DMS 273 (cell line): ENCODE results near the gene ADAMTS9.

Experiments used
- DNase-seq: peaks from one replicate; lab custom pipeline; 2025; ENCODE audit not compliant: unreplicated experiment; lab: John Stamatoyannopoulos, UW

Gene ADAMTS9, protein sequence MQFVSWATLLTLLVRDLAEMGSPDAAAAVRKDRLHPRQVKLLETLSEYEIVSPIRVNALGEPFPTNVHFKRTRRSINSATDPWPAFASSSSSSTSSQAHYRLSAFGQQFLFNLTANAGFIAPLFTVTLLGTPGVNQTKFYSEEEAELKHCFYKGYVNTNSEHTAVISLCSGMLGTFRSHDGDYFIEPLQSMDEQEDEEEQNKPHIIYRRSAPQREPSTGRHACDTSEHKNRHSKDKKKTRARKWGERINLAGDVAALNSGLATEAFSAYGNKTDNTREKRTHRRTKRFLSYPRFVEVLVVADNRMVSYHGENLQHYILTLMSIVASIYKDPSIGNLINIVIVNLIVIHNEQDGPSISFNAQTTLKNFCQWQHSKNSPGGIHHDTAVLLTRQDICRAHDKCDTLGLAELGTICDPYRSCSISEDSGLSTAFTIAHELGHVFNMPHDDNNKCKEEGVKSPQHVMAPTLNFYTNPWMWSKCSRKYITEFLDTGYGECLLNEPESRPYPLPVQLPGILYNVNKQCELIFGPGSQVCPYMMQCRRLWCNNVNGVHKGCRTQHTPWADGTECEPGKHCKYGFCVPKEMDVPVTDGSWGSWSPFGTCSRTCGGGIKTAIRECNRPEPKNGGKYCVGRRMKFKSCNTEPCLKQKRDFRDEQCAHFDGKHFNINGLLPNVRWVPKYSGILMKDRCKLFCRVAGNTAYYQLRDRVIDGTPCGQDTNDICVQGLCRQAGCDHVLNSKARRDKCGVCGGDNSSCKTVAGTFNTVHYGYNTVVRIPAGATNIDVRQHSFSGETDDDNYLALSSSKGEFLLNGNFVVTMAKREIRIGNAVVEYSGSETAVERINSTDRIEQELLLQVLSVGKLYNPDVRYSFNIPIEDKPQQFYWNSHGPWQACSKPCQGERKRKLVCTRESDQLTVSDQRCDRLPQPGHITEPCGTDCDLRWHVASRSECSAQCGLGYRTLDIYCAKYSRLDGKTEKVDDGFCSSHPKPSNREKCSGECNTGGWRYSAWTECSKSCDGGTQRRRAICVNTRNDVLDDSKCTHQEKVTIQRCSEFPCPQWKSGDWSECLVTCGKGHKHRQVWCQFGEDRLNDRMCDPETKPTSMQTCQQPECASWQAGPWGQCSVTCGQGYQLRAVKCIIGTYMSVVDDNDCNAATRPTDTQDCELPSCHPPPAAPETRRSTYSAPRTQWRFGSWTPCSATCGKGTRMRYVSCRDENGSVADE (N-terminal part only)

GRCh38 chr3:64687781-64688604 is at the start of gene ADAMTS9:
Gene ADAMTS9 (minus strand): TSS chr3:64688000. CDS start chr3:64687657, 343 bp downstream.
- peak; percentile 76 for DNase-seq

GRCh38 chr3:64732576-64732975 is 44.8 kb upstream of the ADAMTS9 start:
- no peak for DNase-seq

DNA sequence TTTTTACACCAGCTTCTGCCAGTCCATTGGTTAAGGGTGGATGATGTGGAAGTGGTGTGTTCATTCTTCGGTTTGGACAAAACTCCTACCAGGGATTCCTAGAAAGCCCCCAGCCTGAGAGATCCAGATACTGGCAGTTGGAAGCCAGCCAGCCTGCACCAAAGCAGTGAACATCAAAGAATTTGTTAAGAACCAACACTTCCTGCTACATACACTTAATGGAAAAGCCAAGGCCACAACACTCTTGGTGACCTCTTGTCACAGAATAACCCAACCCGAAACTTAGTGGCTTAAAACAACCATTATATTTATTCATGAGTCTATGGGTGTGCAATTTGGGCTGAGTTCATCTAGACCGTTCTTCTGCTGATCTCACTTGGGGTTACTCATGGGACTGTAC is 42.9 kb upstream of the ADAMTS9 start:
- DNase-seq, result no peak

- DNase-seq, result no peak
Observed at GRCh38 chr3:64728994-64729393, 41.2 kb upstream of the ADAMTS9 start.

GRCh38 chr3:64728428-64728827 is 40.6 kb upstream of the ADAMTS9 start:
- no peak for DNase-seq

DNA sequence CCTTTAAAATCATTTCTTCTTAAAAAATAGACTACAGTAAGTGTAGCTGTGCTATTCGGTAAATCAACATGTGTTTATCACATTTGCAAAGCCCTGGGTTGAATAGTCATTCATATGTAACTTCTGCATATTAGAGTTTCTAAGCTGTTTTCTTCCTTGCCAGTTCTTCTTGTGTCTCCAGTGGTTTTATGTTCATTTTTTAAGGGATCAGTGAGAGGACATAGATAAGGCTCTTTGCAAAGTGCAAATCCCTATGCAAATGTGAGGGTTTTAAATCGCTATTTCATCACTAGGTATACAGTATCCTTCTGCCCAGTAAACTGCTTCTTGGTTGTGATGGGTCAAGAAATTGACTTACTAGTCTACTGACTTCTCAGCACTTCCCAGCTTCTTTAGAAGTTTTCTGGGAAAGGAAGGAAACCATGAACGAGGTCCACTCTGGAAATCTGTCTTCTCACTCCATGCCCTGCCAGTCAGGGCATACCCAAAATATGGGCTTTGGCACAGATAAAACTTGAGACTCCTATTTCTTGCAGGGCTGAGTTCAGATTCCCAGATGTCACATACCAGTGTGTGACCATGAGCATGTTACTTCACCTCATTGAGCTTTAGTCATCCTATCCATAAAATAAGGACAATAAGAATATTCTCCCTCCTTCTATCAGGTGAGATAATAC is 38.8 kb upstream of the ADAMTS9 start:
- no peak for DNase-seq

GRCh38 chr3:64718976-64719375 is 31.2 kb upstream of the ADAMTS9 start:
- no peak for DNase-seq

DNA sequence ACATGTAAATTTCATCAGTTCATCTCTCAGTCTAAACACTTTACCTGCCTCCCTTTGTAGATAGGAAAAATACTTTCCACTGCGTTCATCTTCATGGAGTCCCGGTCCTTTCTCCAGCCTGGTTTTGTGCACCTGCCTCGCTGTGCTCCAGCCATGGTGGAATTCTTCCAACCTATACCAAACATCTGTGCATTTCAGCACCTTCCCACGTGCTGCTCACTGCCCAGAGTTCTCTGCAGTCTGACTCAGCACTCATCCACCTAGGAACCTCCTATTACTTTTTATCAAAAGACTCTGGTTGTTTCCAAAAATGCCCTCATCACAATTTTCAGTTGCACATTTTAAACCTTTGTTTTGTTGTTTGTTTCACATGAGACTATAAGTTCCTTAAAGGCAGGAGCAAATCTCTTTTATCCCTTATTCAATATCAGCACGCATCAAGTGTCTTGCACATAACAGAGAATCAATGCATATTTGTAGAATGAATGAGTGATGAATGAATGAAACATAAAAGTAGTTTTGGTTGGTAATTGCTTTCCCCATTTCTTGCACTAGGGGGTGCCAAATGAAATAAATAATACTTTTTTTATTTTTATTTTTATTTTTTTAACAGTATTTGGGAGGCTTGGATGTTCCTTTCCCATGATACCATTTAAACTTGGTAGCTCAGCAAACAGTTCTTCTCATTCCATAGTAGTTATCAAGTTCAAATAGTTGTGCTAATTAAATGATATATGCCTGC is 30.2 kb upstream of the ADAMTS9 start:
- no peak for DNase-seq

- DNase-seq, result no peak
Observed at GRCh38 chr3:64717411-64717810, 29.6 kb upstream of the ADAMTS9 start.

GRCh38 chr3:64716110-64716710 is 28.4 kb upstream of the ADAMTS9 start:
- DNase-seq, result no peak

- no peak for DNase-seq
Observed at GRCh38 chr3:64715211-64715982, 27.6 kb upstream of the ADAMTS9 start.

DNA sequence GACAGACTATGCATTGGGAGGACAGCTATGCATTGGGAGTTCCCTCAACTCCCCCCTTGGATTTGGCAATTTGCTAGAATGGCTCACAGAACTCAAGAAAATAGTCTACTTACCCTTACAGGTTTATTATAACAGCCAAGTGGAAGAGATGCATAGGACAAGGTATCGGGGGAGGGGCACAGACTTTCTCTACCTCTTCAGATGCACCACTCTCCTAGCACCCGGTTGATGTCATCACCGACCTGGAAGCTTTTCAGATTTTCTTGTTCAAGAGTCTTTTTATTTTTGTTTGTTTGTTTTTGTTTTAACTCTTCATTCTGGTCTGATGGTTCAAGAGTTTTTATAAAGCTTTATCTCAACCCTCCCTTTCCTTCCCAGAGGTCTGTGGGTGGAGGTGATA is 20.7 kb upstream of the ADAMTS9 start:
- no peak for DNase-seq

DNA sequence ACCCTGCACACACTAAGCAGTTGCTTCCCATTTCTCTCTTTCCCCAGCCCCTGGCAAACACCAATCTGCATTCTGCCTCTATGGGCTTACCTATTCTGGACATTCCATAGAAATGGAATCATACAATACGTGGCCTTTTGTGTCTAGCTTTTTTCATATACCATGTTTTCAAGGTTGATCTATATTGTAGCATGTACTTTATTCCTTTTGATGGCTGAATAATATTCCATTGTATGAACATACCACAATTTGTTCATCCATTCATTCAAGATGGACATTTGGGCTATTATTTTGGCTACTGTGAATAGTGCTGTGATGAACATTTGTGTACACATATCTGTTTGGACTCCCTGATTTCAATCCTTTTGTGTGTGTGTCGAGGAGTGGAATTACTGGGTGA is 18.1 kb upstream of the ADAMTS9 start:
- DNase-seq, result no peak

DNA sequence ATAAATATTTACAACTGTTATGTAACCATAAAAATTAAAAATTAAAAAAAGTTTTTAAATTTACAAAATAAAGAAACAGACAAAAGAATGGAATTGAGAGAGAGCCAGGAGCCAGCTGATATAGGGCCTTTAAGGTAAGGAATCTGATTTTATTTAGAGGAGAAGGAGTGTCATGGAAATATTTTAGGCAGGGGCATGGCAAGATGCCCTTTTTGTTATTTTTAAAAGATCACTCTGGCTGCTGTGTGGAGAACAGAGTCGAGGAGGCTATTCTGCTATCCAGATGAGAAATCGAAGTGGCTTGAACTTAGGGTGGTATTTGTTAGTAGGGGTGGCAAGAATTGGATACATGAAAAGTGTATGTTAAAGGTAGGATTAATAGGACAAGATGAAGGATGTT is 9.1 kb upstream of the ADAMTS9 start:
- DNase-seq, result no peak

DNA sequence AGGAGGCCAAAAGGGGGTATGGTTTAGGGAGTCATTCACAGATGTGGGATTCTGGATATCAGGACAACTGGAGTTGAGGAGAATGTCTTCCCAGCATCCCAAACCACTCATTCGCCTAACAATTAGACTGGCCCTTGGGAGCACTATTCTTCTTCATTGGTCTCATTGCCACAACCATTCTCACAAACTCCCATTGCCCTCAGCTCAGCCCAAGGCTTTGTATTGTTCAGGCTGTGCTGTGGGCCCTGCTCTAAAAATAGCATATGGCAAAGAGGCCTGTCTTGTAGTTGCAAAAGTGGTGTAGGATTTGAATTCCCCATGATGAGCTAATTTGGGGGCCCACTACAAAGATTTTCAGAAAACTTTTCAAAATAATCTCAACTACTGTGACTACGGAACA is 6.3 kb upstream of the ADAMTS9 start:
- DNase-seq, result no peak

DNA sequence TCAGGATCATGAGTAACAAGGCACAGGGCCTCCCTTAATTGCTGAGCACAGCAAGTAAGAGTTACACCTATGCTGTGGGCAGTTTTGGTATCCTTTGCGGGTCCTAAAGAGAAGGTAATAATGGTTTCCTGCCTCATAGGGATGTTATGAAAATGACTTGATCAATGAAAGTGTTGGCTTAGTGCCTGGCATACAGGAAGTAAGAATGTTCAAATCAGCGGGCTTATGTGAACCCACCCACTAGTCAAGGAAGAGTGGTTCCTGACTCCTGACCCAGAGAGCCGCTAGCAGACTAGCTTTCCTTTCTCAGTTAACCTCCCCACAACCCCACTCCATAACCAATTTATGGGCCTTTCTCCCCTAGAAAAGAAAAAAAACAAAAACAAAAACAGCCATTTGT is 5.2 kb upstream of the ADAMTS9 start:
- DNase-seq, result no peak

DNA sequence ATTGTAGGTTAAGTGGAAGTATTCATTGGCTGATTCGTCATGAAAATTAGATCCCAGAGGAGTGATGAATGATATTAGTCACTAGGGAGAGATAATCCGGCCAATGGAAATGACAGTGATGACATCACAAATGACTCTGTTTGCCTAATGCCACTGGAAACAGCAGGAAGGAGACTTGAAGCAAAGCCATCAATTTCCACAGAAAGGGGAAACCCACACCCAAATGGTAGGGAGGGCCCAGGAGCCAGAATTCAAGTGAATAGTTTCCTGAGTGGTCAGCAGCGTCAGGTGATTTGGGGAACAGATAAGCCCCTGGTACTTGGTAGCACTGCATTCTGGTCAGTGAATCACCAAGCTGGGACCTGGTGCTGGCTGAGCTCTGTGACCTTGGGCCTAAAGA is 3.3 kb upstream of the ADAMTS9 start:
- DNase-seq, result no peak

- no peak for DNase-seq
Observed at GRCh38 chr3:64687086-64687780, 567 bp downstream of the ADAMTS9 start.
